HG03103 (cell line): Measurements from ENCODE around the gene RFNG.

Experiments
- ATAC-seq: cut with Tn5 transposase; IDR thresholded peaks from one replicate; pipeline ENCODE4 v1.9.1; 2021; ENCODE audit warnings: low read depth; ENCODE audit not compliant: unreplicated experiment

The RFNG gene

GRCh38 chr17:82051776-82052637 is at the start of gene RFNG, which contains the start of gene GPS1:
TSS of gene RFNG (minus strand) at chr17:82051811. CDS start at chr17:82051766, 45 bp downstream.
TSS of gene GPS1 (plus strand) at chr17:82051898. CDS start at chr17:82051932, 34 bp downstream.
- peak; percentile 52 for ATAC-seq

GRCh38 chr17:82101301-82101715 is 49.7 kb upstream of the RFNG start:
- no peak for ATAC-seq

GRCh38 chr17:82100502-82101298 is 49.1 kb upstream of the RFNG start:
- no peak for ATAC-seq

GRCh38 chr17:82098939-82099763 is 47.5 kb upstream of the RFNG start:
- ATAC-seq: peak; percentile 20

- peak; percentile 56 for ATAC-seq
Measured at GRCh38 chr17:82098169-82098938, 46.7 kb upstream of the RFNG start, which contains the start of gene FASN. TSS of gene FASN (minus strand) at chr17:82098236. CDS start at chr17:82096445, 1,791 bp downstream.

- no peak for ATAC-seq
Measured at GRCh38 chr17:82097919-82098168, 46.2 kb upstream of the RFNG start.

- no peak for ATAC-seq
Measured at GRCh38 chr17:82097184-82097918, 45.7 kb upstream of the RFNG start.

GRCh38 chr17:82096709-82097183 is 45.1 kb upstream of the RFNG start:
- no peak for ATAC-seq

GRCh38 chr17:82095777-82096708 is 44.4 kb upstream of the RFNG start:
- ATAC-seq: no peak

GRCh38 chr17:82094931-82095776 is 43.5 kb upstream of the RFNG start:
- ATAC-seq: no peak

- no peak for ATAC-seq
Measured at GRCh38 chr17:82092995-82093751, 41.6 kb upstream of the RFNG start.

- ATAC-seq: no peak
Measured at GRCh38 chr17:82092628-82092994, 41.0 kb upstream of the RFNG start.

GRCh38 chr17:82092094-82092586 is 40.5 kb upstream of the RFNG start:
- ATAC-seq: no peak

- ATAC-seq: no peak
Measured at GRCh38 chr17:82091264-82092066, 39.9 kb upstream of the RFNG start.

- no peak for ATAC-seq
Measured at GRCh38 chr17:82090549-82091263, 39.1 kb upstream of the RFNG start.
